PC-9 (cell line): Measurements from ENCODE around the gene TSHR. TPM values are rescaled to one million over a fixed set of nuclear protein-coding genes. Genes with fewer than 3 reads are reported as not detected.

Source experiments
- BruUV-seq: library from RNA; stranded (reverse); fragments of 400-500 nt; replicated peaks from 2 replicates; lab custom pipeline; 2021; lab: Mats Ljungman, UMichigan
- CTCF ChIA-PET: fragments of 300-600 bp; sonication (Branson Sonifier 250); formaldehyde crosslinking; loops from one replicate; lab custom pipeline; 2022; ENCODE audit warnings: antibody characterized with exemption; lab: Charles Lee
- POLR2A ChIA-PET: fragments of 300-600 bp; sonication (Branson Sonifier 250); formaldehyde crosslinking; loops from one replicate; lab custom pipeline; 2022; ENCODE audit warnings: antibody characterized with exemption; ENCODE audit not compliant: unreplicated experiment; lab: Charles Lee
- DNase-seq, 2 experiments: peaks; one replicate each; pipeline versions ENCODE4 v3.0.0 to v3.0.0-alpha.2; 2015 to 2022; ENCODE audit warnings: mixed read lengths in 1 of 2
- H2AFZ ChIP-seq: fragments of 200-600 bp; sonication (generic); 2 replicates; pipeline ENCODE4 v1.8.1; 2017; ENCODE audit warnings: antibody characterized with exemption
- H3F3A ChIP-seq: fragments of 200-600 bp; sonication (generic); 2 replicates; pipeline ENCODE4 v1.8.1; 2017; ENCODE audit warnings: antibody characterized with exemption, mild to moderate bottlenecking, low read depth; ENCODE audit not compliant: insufficient read depth
- H3K27ac ChIP-seq: fragments of 200-600 bp; sonication (generic); 2 replicates; pipeline ENCODE4 v1.6.1; 2016; ENCODE audit warnings: mixed run types
- H3K27me3 ChIP-seq: fragments of 200-600 bp; sonication (generic); 2 replicates; pipeline ENCODE4 v1.6.1; 2016; ENCODE audit warnings: low read depth, mixed run types; ENCODE audit not compliant: insufficient read depth
- H3K36me3 ChIP-seq: fragments of 200-600 bp; sonication (generic); 2 replicates; pipeline ENCODE4 v1.6.1; 2016; ENCODE audit warnings: low read depth, mixed run types
- H3K4me1 ChIP-seq: fragments of 200-600 bp; sonication (generic); replicated peaks from 2 replicates; pipeline ENCODE4 v1.6.1; 2016; ENCODE audit warnings: mixed run types; ENCODE audit not compliant: insufficient read depth
- H3K4me2 ChIP-seq: fragments of 200-600 bp; sonication (generic); 2 replicates; pipeline ENCODE4 v1.6.1; 2017; ENCODE audit warnings: mixed run types
- H3K4me3 ChIP-seq: fragments of 200-600 bp; sonication (generic); 2 replicates; pipeline ENCODE4 v1.6.1; 2016; ENCODE audit warnings: mixed run types
- H3K79me2 ChIP-seq: fragments of 200-600 bp; sonication (generic); 2 replicates; pipeline ENCODE4 v1.6.1; 2017; ENCODE audit warnings: low read depth, mixed run types
- H3K9me2 ChIP-seq: fragments of 200-600 bp; sonication (generic); 2 replicates; pipeline ENCODE4 v1.8.1; 2017; ENCODE audit warnings: mild to moderate bottlenecking; ENCODE audit not compliant: insufficient read depth
- H3K9me3 ChIP-seq: fragments of 200-600 bp; sonication (generic); 2 replicates; pipeline ENCODE4 v1.8.1; 2016; ENCODE audit warnings: low read depth; ENCODE audit not compliant: insufficient read depth
- H4K20me1 ChIP-seq: fragments of 200-600 bp; sonication (generic); 2 replicates; pipeline ENCODE4 v1.8.1; 2017; ENCODE audit not compliant: insufficient read depth
- EZH2 ChIP-seq: fragments of 200-600 bp; sonication (generic); IDR thresholded peaks from 2 replicates; pipeline ENCODE4 v1.8.0; 2017; ENCODE audit warnings: antibody characterized with exemption, low read depth
- intact Hi-C: fragments of 100-400 bp; cut with micrococcal nuclease; formaldehyde crosslinking; loops from one replicate; pipeline ENCODE4 v1.10.0; 2022; ENCODE audit not compliant: unreplicated experiment
- total RNA-seq: library from RNA; stranded (reverse); gene quantifications from 2 replicates; pipeline ENCODE4 v1.2.3, GENCODE V29; 2021
- TF ChIP-seq, protein P1 (sequence below): fragments of 200-600 bp; sonication (generic); conservative IDR thresholded peaks from 2 replicates; pipeline ENCODE4 v1.6.1; 2017; ENCODE audit warnings: mixed run types, antibody characterized with exemption, mild to moderate bottlenecking, moderate library complexity

Gene TSHR
- total RNA-seq, 1 experiment from 2014 or later = not detected

DNA sequence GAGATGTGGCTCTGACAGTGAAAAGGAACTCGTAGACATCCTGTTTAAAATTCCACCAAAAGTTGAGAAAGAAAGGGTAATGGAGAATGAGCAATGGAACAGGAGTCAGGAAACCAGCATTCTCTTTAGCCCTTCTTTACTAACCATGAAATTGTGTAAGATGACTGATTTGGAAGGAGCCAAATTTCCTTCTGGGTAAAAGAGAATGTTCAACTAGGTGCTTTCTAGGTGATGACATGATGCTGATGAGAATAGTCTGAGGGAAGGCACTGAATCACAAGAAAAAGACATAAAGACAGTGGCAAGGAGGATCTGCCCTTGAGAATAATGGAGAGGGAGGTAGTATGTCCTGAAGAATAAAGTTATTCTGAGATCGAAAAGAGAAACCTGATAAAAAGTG is 2.2 kb downstream of the TSHR start:
- H3K9me2 ChIP-seq = no peaks in the 10 kb centered on the region
- H2AFZ ChIP-seq = no peak overlapping the region
- H3K4me2 ChIP-seq = no peak overlapping the region
- H3K27ac ChIP-seq = no peak overlapping the region
- H3K4me1 ChIP-seq = no peaks in the 10 kb centered on the region
- intact Hi-C loops = loop anchor here (10.0 kb wide), 1 partner anchor 507 kb away; no protein-coding TSS in a partner anchor
- H3K79me2 ChIP-seq = no peaks in the 10 kb centered on the region
- TF ChIP-seq, protein P1, sequence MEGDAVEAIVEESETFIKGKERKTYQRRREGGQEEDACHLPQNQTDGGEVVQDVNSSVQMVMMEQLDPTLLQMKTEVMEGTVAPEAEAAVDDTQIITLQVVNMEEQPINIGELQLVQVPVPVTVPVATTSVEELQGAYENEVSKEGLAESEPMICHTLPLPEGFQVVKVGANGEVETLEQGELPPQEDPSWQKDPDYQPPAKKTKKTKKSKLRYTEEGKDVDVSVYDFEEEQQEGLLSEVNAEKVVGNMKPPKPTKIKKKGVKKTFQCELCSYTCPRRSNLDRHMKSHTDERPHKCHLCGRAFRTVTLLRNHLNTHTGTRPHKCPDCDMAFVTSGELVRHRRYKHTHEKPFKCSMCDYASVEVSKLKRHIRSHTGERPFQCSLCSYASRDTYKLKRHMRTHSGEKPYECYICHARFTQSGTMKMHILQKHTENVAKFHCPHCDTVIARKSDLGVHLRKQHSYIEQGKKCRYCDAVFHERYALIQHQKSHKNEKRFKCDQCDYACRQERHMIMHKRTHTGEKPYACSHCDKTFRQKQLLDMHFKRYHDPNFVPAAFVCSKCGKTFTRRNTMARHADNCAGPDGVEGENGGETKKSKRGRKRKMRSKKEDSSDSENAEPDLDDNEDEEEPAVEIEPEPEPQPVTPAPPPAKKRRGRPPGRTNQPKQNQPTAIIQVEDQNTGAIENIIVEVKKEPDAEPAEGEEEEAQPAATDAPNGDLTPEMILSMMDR = no peak
- TF ChIP-seq EZH2 = no peak
- ChIA-PET CTCF (interaction anchor here (0.6 kb wide), 2 partner anchors 250 to 512 kb away, joined by 3 to 6 read pairs; no protein-coding TSS in a partner anchor), POLR2A (no interaction called here)
- H3F3A ChIP-seq = no peaks in the 10 kb centered on the region
- no peaks in the 10 kb centered on the region for H4K20me1 ChIP-seq
- 0 out of 2 replicates have a peak, but pooled peaks cover 3% of the 10 kb centered on the region for H3K9me3 ChIP-seq
- no TSS peak for BruUV-seq
- H3K4me3 ChIP-seq = no peak overlapping the region
- H3K36me3 ChIP-seq = no peaks in the 10 kb centered on the region
- no peak for DNase-seq
- H3K27me3 ChIP-seq = peaks cover 10% of the 10 kb centered on the region; the same call in 1 of the 2 replicates

DNA sequence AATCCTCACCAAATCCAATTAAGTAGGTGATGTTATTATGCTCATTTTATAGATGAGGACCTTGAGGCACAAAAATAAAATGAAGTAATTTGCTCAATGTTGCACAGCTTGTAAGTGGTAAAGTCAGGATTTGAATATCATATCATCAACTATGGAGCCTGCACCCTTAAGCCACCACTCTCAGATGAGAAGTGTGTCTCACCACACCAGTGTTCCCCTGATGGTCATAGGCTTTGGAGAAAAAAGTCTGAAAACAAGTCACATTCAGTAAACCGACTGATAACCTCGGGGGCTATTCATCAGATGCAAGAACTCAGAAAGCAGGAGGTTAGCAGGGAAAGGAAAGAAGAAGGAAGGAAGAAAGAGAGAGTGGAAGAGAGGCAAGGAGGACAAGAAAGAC is 2.8 kb downstream of the TSHR start:
- intact Hi-C loops = loop anchor here (10.0 kb wide), 1 partner anchor 507 kb away; no protein-coding TSS in a partner anchor
- no peak for DNase-seq
- H3K79me2 ChIP-seq = no peaks in the 10 kb centered on the region
- TF ChIP-seq, protein P1 = no peak
- no peak for TF ChIP-seq EZH2
- no peak overlapping the region for H3K4me2 ChIP-seq
- no peaks in the 10 kb centered on the region for H3K36me3 ChIP-seq
- BruUV-seq = no TSS peak
- ChIA-PET POLR2A (no interaction called here), CTCF (no interaction called here)
- no peak overlapping the region for H3K4me3 ChIP-seq
- no peaks in the 10 kb centered on the region for H4K20me1 ChIP-seq
- 0 out of 2 replicates have a peak, but pooled peaks cover 3% of the 10 kb centered on the region for H3K9me3 ChIP-seq
- peaks cover 10% of the 10 kb centered on the region; the same call in 1 of the 2 replicates for H3K27me3 ChIP-seq
- no peak overlapping the region for H2AFZ ChIP-seq
- H3F3A ChIP-seq = no peaks in the 10 kb centered on the region
- no peaks in the 10 kb centered on the region for H3K4me1 ChIP-seq
- H3K27ac ChIP-seq = no peak overlapping the region
- H3K9me2 ChIP-seq = no peaks in the 10 kb centered on the region

DNA sequence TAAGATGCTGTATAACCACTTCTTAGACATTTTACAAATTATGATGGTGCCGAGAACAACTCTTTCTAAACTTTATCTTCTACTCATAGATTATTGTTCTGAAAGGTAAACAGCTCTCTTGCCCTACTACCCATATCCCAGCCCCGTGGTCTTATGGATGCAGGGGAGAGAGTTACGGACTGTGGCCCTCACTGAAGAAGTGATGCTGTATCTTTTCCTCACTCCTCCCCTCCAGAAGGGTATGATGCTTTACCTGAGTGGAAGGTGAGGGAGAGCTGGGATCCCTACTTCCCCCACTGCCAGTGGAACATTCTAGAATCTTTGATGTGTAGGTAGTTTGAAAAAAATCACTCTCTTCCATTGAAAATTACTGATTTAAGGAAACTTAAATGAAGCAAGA is 3.5 kb downstream of the TSHR start:
- DNase-seq = no peak
- TF ChIP-seq EZH2 = no peak
- TF ChIP-seq, protein P1 = no peak
- H3K4me1 ChIP-seq = no peaks in the 10 kb centered on the region
- peaks cover 10% of the 10 kb centered on the region; the same call in 1 of the 2 replicates for H3K27me3 ChIP-seq
- intact Hi-C loops = loop anchor here (10.0 kb wide), 1 partner anchor 506 kb away; no protein-coding TSS in a partner anchor
- no peaks in the 10 kb centered on the region for H3K9me2 ChIP-seq
- H3K9me3 ChIP-seq = 0 out of 2 replicates have a peak, but pooled peaks cover 3% of the 10 kb centered on the region
- H2AFZ ChIP-seq = no peak overlapping the region
- no peak overlapping the region for H3K4me3 ChIP-seq
- H3F3A ChIP-seq = no peaks in the 10 kb centered on the region
- no peak overlapping the region for H3K4me2 ChIP-seq
- no peaks in the 10 kb centered on the region for H3K36me3 ChIP-seq
- no TSS peak for BruUV-seq
- H4K20me1 ChIP-seq = no peaks in the 10 kb centered on the region
- ChIA-PET CTCF (no interaction called here), POLR2A (no interaction called here)
- H3K79me2 ChIP-seq = no peaks in the 10 kb centered on the region
- no peak overlapping the region for H3K27ac ChIP-seq
